HG03571 (cell line): Measurements from ENCODE around the gene ANO6.
"Not testable (repeated sequence)": the region's sequence is repeated elsewhere in the genome, so short reads cannot be mapped to it uniquely, and the experiment has no call there.

Experiments
- ATAC-seq: cut with Tn5 transposase; IDR thresholded peaks from one replicate; pipeline ENCODE4 v1.9.1; 2021; ENCODE audit not compliant: unreplicated experiment

ANO6 gene

DNA sequence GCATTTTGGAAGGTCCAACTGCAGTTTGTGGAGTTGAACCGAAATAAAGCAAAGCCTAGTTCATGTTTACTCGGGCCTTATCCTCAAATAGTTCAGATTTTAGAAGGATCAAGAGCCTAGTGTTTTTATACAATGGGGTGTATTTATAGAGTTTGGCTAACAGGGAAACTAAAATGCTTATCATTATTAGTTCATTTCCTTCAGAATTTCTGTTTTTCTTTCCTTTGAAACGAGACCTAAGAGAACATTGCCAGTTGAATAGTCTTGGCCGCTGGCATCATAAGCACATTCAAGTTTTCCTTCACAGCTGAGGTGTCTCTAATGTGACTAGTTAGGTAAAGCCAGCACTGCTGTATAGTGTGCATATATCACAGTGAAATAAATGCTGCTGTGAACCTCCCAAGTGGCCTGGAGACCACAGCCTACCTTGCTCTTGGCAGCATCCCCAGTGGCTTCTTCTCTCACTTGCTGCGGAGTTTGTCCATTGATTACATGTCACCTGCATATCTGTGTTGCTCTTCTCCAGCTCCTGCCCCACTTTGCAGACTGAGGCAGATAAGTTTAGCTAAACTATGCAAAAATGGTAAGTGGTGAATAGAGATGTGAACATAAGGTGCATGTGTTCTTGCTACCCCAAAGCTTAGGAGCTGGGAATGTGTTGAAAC is 88.8 kb downstream of the ANO6 start:
- no peak for ATAC-seq

DNA sequence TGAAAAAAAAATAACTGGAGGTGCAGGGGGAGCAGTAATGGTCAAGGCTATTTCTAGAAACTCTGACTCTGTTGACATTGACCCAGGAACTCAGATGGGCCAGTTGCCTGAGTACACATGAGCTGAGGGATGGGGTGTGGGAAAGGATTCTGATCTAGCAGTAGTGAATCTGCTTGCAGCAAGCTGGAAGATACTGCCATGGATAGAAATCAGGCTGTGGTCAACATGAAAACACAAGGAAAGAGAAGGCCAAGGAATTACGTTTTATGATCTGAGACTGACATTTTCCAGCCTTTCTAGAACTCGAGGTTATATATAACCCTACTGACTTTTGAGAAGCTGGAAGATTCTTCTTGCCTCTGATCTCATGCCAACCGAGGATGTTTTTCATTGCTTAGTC is 90.0 kb downstream of the ANO6 start:
- no peak for ATAC-seq

DNA sequence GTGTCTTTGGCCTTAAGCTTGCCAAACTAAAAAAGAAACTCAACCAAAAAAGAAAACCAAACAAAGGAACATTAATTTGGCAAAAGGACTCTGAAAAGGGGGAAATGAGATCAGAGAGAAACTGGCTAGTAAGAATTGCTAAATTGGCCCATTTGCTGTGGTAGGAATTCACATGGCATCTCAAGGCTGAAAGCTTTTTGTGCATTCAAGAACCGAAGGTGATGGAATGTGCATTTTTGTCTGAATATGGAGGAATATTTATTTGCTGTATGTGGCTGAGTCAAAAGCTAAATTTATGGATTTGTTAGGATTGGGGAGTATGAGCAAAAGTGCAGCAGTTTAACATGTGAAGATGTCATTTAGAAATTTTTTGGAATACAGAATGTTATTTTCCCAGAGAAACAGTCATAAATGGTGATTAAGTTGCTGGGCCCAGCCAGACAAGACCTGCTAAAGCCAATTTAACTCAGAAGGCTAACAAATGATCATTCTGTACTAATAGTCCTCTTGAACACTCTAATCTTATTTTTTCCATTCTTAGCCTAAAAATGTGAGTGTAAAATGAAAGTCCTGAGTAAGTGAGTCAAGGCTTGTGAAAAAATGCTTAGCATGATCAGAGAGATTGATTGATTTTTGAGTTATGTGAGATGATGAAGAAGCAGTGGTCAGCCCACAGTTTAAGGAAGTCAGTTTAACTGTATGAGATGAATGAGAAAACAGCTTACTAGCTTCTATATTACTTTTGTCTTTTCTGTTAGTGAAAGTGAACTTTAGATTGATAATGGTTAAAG is 94.1 kb downstream of the ANO6 start:
- ATAC-seq = no peak

DNA sequence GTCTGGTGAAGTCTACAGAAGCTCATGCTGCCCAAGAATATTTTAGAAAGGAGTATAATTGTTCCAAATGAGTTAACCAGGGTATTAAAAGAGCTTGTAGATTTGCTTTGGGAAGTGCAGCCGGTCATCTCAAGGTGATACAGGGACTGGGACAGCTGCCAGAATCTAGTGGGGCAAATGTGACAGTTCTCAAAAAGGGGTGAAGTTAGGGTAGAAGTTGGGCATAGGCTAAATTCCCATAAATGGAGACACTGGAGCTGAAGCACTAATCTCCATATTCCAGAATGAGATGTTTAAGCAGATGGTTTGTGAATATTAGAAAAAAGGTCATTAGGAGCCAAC is 94.7 kb downstream of the ANO6 start:
- ATAC-seq = no peak

DNA sequence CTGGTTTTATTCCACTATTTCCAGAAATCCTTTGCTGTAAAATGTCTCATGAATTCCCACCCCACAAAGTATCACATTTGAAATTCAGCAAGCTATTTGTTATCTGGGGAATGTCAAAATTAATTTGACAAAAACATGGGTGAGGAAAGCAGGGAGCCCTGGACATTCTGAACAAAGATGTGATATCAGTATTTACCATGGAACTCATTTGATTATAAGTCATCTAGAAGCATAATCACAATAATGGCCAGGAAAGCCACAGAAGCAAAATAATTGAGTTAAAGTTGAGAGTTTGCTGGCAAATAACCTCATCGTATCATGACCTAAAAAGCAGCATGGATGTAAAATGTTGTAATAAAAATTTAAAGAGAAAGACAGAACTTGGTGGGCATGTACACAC is 96.1 kb downstream of the ANO6 start:
- no peak for ATAC-seq

GRCh38 chr12:45314770-45315169 is 98.9 kb downstream of the ANO6 start:
- no peak for ATAC-seq

DNA sequence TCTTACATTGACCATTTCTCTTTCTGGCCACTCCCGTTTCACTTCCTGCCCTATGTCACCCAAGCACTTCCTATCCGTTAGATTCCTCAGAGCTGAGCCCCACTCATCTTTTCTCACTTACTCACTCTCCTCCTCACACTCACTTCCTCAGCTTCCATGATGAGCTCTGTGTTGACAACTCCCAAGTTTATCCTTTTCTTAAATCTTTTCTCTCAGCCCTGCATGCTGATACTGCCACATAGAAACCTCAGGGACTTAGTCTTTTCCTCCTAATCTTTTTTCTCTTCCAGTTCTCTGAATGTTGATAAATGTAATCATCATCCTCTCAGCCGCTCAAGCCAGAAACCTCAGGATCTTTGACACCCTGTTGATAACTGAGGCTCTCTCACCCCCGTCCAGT is 99.6 kb downstream of the ANO6 start:
- no peak for ATAC-seq

GRCh38 chr12:45317261-45317660 is 101.4 kb downstream of the ANO6 start:
- ATAC-seq = not testable (repeated sequence)

- no peak for ATAC-seq
These were observed 106.9 kb downstream of the ANO6 start for GRCh38 chr12:45322810-45323209.

DNA sequence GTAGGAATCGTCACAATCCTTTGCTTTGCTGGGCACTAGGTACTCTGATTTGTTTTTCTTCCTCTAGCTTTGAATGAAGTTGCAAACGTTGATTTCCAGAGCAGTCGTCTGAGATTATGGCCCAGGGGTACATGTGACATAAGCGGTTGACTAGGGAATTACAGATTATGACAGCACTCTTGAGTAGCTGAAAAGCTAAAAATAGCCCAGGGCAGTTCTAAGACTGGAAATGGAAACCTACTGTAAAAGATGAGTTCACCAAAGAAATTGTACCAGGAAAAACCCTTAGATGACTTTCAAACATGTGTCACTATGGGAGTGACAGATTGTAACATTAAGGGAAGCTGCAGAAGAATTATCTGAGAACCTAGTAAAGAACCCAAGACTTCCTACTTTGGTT is 108.5 kb downstream of the ANO6 start:
- ATAC-seq = no peak

GRCh38 chr12:45326358-45326975 is 110.6 kb downstream of the ANO6 start:
- no peak for ATAC-seq

GRCh38 chr12:45327823-45328383 is 112.0 kb downstream of the ANO6 start:
- no peak for ATAC-seq

DNA sequence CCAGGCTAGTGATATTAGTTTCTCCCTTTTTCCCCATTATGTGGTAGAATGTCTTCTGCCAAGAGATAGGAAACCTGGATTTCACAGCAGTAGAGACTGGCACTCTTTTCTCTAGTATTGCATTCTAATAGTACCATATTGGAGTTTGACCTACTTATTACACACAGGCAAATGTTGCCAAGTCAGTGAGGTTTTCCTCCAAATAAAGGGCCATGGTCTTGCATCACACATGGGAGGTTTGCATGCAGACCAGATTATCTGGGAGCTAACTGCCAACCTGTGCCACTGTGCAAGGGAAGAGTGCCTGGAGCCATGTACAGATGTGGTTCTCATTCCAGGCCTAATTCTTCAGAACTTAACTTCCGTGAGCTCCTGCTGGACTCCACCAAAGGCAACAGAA is 113.3 kb downstream of the ANO6 start:
- ATAC-seq = no peak

- ATAC-seq = no peak
These were observed 113.8 kb downstream of the ANO6 start for GRCh38 chr12:45329702-45330101.

GRCh38 chr12:45331552-45331951 is 115.7 kb downstream of the ANO6 start:
- ATAC-seq = peak; percentile 65

DNA sequence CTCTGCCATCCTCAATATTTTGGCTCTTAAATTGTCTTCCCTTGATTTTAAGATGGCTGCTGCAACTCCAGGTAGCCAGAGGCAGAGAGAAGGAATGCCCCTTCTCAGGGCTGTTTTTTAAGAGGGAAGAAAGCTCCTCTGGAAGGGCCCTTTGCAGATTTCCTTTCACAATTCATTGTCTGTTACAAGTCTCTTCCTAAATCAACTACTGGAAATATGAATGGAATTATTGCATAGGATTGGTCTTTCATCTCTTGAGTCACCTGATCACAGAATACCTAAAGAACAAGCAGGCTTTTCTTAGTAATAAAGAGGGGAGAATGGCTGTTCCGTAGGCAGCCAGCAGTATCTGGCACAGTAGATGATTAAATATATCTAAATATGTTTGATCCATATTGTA is 118.5 kb downstream of the ANO6 start:
- no peak for ATAC-seq

- no peak for ATAC-seq
These were observed 120.4 kb downstream of the ANO6 start for GRCh38 chr12:45336331-45336730.

DNA sequence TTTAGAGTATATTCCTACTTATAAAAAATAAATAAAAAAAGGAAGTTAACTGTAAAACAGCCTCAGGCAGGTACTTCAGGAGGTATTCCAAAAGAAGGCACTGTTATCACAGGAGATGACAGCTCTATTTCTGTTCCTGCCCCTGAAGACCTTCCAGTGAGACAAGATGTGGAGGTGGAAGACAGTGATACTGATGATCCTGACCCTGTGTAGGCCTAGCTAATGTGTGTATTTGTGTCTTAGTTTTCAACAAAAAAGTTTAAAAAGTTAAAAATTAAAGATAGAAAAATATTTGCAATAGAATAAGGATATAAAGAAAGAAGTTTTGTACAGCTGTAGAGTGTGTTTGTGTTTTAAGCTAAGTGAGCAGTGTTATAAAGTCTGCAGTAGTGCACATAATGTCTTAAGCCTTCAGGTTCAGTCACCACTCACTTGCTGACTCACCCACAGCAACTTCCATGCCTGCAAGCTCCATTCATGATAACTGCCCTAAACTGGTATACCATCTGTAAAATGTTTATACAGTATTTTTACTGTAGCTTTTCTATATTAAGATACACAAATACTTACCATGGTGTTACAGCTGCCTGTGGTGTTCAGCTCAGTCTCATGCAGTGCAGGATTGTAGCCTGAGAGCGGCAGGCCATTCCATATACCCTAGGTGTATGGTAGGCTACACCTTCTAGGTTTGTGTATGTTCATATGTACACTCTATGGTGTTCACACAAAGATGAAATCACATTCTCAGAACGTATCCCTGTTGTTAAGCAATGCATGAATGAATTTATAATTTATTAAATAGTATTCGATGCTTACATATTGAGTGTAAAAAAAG is 121.1 kb downstream of the ANO6 start:
- no peak for ATAC-seq

GRCh38 chr12:45337835-45338234 is 121.9 kb downstream of the ANO6 start:
- ATAC-seq = no peak

DNA sequence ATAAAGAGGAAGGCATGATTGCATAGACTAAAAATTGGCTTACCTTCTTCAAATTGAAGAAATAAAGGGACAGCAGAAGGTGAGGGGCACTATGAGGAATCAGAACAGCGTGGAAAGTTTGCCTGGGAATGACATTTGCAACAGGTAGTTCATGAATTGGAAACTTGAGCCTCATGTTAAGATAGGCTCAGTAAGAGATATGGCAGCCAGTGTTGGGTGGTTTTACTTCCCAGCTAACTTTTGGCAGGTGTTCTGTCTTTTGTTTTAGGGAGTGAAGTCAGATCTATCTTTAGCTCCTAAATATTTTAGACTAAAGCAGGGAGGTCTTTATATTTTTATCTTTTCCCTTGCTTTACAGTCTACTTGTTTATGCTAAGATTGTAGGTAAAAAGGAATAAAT is 122.4 kb downstream of the ANO6 start:
- ATAC-seq = no peak

- ATAC-seq = no peak
These were observed 123.1 kb downstream of the ANO6 start for GRCh38 chr12:45339035-45339434.
